ENCODE data around the gene KRT2.

The KRT2 gene

GRCh38 chr12:52618866-52619265 is 33.1 kb downstream of the KRT2 start (continued):
- TF ChIP-seq ZBTB17 (tag by site-specific recombination; IDR thresholded peaks at IDR 0.05) = no peak
- TF ChIP-seq ZNF280D (tag by site-specific recombination; IDR thresholded peaks at IDR 0.05) = no peak

- no peaks in the 10 kb centered on the region for H3K4me1 ChIP-seq (ENCODE audit: control insufficient read depth, insufficient read depth, low read length)
- H3K36me3 ChIP-seq (ENCODE audit: control insufficient read depth in 2 of 2, insufficient read depth in 1 of 2, low read length in 2 of 2) = no peaks in the 10 kb centered on the region
- H3K4me3 ChIP-seq (ENCODE audit: low read depth, low read length) = no peak within 1 kb of the TSS
- no peak within 1 kb of the TSS for H3K27ac ChIP-seq (ENCODE audit: extremely low read depth, low read depth, low read length)
- no peak for TF ChIP-seq ZNF138 (tag by site-specific recombination; IDR thresholded peaks at IDR 0.05; ENCODE audit: borderline replicate concordance)
- no peak for TF ChIP-seq ZNF768 (tag by site-specific recombination; IDR thresholded peaks at IDR 0.05)
- no peak for TF ChIP-seq HOXD13 (CRISPR knock-in tag; IDR thresholded peaks at IDR 0.05; ENCODE audit: borderline replicate concordance)
- no peak for TF ChIP-seq ZNF174 (tag by site-specific recombination; IDR thresholded peaks at IDR 0.05)
- TF ChIP-seq ZNF398 (tag by site-specific recombination; IDR thresholded peaks at IDR 0.05) = no peak
- TF ChIP-seq ZNF423 (tag by site-specific recombination; IDR thresholded peaks at IDR 0.05) = no peak
- TF ChIP-seq GLI4 (tag by site-specific recombination; IDR thresholded peaks at IDR 0.05) = no peak
- no peak for TF ChIP-seq ZNF23 (tag by site-specific recombination; IDR thresholded peaks at IDR 0.05; ENCODE audit: borderline replicate concordance)
- no peak for TF ChIP-seq GFI1B (tag by site-specific recombination; IDR thresholded peaks at IDR 0.05)
- CTCF ChIA-PET = no interaction called here
- no peaks in the 10 kb centered on the region for H3K9me3 ChIP-seq (ENCODE audit: control insufficient read depth, insufficient read depth, low read depth, low read length)
- POLR2A ChIA-PET = no interaction called here
Observed at GRCh38 chr12:52618216-52618615, 33.8 kb downstream of the KRT2 start, which contains the start of gene KRT73. Gene KRT73 (minus strand): TSS chr12:52618559. CDS start chr12:52618524, 35 bp downstream.

GRCh38 chr12:52617403-52617785 is 34.6 kb downstream of the KRT2 start:
- Histone ChIP-seq H3K27ac (ENCODE audit: extremely low read depth, low read depth, low read length) (no peak overlapping the region), H3K4me3 (ENCODE audit: low read depth, low read length) (no peak overlapping the region), H3K9me3 (ENCODE audit: control insufficient read depth, insufficient read depth, low read depth, low read length) (no peaks in the 10 kb centered on the region), H3K36me3 (ENCODE audit: control insufficient read depth in 2 of 2, insufficient read depth in 1 of 2, low read length in 2 of 2) (no peaks in the 10 kb centered on the region), H3K4me1 (ENCODE audit: control insufficient read depth, insufficient read depth, low read length) (no peaks in the 10 kb centered on the region)
- CTCF ChIA-PET = interaction anchor here (0.6 kb wide), 1 partner anchor 594 kb away, joined by 4 read pairs; no protein-coding TSS in a partner anchor
- POLR2A ChIA-PET = no interaction called here
- TF ChIP-seq TRIM28 (IDR thresholded peaks at IDR 0.05; ENCODE audit: borderline replicate concordance, low read length) (no peak), GLI2 (tag by site-specific recombination; IDR thresholded peaks at IDR 0.05; ENCODE audit: borderline replicate concordance, low read depth) (no peak), ZNF223 (tag by site-specific recombination; IDR thresholded peaks at IDR 0.05) (no peak), PRDM10 (tag by site-specific recombination; IDR thresholded peaks at IDR 0.05) (no peak), ZSCAN18 (tag by site-specific recombination; IDR thresholded peaks at IDR 0.05) (no peak), PRDM1 (tag by site-specific recombination; IDR thresholded peaks at IDR 0.05) (no peak)
